Suppressor macrophage (primary cell): Measurements from ENCODE around the gene MPO.
A peak's percentile ranks its signal among the peaks of the same experiment; 100 is the strongest.

Experiments used
- DNase-seq, 4 experiments: peaks; one replicate each; pipeline ENCODE4 v3.0.0-alpha.2; 2020 to 2022

MPO gene

DNA sequence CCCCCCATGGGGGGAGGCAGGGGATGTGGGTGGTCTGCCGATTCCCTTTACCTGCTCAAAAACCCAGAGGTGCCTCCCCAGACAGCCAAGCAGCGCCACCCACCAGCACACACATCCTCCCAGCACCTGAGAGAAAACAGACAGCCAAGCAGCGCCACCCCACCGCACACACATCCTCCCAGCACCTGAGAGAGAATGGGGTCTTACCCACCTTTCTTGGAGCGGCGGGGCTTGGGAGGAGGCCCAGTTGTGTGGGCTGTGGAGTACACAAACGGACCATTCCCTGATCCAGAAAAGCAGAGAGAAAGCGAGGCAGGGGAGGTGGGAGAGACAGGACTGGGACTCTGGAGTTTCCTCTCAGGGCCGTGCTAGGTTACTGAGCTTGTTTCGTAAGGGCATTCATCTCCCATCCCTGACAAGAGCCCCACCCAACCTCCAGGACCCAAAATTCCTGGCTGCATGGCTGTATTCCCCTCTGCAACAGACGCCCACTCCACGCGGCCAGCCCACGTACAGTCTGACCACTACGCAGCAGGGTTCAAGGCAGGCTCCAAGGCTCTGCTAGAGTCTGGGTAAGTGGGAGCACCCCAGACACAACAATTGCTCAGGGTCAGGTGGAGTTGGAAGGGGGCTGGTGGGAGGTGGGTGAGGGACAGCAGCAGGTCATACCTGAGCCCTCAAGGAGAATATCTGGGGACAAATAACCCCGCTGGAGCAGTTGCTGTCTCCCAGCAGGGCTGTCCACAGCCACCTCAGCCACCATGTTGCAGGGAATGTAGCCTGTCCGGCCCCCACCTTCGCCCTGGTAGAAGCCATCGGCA lies 25.6 kb upstream of the MPO start:
- peak in 1 of 4 experiments; percentile 2 for DNase-seq

DNA sequence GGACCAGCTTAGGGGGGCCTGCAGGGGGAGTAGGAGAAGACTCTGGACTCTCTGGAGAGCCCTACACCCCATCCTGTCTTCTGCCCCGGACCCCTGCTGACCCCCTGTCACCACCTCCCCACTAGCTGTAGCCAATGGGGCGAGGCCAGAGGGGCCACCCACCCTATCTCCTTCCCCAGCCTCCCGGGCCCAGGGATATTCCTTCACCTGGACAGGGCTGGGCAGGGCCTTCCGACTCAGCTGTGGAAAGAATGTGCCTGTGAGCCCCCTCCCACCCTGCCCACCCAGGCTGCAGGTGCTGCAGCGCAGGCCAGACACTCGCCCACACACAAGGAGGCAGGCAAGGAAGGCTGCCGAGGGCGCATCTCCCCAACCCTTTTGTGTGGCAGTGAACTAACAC lies 24.9 kb upstream of the MPO start:
- DNase-seq: peak in 1 of 4 experiments; percentile 0

DNA sequence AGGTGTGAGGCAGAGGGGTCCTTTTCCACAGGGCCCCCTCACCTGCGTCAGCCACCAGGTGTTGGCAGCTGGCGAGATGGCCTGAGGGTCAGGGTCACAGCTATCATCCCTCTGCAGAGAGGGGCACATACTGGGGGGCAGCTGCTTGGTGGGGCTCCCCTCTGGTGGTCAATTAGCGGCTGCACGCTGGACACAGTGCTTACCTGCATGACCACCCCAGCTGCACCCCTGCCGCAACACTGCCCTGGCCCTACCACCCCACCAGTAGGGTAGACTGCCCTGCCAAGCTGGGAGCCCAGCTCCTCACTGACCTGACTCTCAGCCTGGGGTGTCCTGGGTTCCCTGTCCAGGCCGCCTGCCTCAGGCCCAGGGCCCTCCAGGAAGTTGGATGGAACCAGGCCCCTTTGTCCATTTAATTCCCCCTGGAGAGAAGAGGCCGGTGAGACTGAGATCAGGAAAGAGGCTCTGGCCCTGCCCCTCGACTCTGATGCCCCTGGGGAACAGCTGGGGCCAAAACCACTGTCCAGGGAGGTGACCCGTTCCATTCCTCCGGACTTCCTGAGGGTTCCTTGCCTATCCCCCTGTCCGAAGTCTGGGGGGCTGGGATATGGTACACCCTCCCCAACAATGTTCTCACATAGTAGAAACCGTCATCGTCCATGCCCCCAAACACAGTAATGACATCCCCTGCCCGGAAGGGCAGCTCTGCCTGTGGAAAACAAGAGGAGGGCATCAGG lies 24.2 kb upstream of the MPO start:
- no peak for DNase-seq

DNA sequence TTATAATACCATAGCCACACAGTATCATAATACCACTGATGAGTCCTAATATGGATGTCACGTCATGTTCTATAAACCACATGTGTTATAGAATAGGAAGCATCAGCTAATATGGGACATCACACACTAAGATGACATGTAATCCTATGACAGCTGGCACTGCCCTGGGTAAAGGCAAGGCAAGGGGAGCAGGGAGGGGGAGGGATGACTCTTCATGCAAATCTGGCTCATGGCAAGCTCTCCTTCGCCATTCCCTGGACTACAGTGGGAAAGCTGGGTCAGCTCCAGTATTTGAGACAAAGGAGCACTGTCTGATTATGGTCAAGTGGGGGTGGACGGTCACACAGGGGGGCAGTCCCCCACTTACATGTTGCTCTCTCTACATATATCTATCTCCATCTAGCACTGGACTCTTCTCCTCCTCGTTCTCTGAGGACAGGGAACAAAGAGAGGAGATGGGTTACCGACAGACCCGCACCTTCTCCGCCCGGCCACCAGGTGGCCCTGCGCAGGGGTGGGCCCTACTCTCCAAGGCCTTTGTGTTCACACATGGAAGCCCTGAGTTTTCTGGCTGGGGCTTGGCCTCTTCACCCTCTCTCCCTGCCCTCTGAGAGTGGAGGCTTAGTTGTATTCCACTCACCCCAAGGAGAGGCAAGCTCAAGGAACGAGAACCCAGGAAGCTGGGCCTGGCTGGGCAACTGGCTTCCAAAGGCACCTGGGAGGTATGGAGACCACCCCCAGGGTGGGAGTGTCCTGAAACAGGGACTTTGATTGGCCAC lies 23.4 kb upstream of the MPO start:
- DNase-seq: peak; percentile 58 to 78 (median 69)

DNA sequence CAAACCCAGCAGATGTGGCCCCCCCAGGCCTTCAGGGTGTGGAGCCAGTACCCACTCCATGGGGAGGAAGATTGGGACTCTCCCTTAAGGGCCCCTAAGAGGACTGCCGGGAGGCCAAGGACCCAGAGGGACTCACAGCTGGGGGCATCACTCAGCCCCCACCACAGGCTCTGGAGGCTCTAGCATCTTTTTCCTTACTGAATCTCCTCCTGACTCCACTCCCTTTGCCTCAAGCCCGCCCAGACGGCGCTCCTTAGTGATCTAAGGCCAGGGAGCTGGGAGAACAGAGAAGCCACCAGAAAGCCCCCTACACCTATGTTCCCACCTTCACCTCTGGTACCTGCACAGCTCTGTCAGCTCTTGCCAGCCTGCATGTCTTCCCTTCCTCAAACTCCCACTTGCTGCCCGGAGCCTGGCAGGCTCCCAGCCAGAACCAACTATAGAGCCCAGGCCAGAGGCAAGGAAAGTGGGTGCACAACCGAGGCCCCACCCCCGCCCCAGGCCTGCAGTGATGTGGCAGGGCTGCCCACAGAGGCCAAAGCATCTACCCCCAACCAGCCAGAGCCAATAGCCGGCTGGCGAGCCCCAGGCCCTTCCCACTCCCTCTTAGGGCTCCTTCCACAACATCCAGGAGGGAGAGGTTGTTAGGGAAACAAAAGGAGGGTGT lies 22.3 kb upstream of the MPO start:
- peak; percentile 46 to 71 (median 62) for DNase-seq

DNA sequence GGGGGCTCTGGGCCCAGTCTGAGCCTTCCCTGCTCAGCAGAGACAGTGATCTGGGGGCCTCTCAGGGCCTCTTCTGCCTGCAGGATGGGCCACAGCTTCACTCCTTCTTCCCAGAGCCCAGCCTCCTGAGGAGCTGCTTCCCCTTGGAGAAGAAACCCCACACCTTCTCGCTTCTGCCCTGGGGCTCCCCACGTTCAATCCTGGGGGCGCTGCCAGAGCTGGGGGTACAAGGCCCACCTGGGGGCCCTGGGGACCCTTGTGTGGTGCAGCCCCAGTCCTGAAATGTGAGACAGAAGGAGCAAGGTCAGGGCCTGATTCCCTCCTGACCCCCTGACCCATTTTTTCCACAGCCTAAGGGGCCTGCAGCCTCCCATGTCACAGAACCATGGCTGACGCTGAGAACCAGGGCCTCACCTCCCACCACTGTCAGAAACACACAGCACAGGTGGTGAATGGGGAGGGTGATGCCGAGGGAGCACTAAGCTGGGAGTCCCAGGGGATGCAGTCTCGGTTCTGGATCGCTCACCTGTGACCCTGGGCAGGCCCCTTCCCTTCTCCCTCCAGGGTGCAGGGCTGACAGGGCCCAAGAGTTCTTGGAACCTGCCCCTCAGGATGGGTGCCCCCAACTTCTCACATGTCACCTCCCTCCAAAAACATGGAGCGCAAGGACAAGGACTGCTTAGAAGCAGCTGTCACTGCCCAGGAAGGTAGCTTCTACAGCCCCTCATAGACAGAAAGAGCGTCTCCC lies 21.6 kb upstream of the MPO start:
- DNase-seq: peak in 1 of 4 experiments; percentile 1

DNA sequence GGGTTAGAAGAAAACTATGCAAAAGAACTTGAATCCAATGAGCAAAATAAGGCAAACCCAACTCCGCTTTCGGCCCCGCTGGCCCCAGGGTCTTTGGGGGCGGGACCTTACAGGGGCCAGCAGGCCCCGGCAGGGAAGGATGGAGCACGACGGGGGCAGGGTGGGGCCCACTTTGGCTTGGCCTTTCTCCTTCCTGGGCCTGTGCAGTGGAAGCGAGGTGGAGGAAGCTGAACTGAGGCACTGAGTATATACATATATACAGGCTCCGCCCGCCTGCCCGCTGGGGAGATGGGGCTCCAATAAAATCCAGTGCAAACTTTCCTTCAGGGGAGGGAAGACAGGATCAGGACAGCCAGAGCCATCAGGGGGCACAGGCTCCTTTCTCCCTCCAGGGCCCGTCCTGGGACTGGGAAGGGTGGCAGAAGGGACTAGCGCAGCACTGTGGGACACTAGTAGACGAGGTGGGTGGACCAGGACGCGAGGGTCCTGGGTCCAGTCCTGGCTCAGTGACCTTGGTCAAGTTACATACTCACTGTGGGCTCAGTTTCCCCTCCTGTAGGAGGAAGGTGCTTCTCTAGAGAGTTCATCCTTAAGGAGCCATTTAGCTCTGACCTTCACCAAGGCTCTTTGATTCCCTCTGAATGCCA lies 20.9 kb upstream of the MPO start:
- DNase-seq: peak in 1 of 4 experiments; percentile 1

DNA sequence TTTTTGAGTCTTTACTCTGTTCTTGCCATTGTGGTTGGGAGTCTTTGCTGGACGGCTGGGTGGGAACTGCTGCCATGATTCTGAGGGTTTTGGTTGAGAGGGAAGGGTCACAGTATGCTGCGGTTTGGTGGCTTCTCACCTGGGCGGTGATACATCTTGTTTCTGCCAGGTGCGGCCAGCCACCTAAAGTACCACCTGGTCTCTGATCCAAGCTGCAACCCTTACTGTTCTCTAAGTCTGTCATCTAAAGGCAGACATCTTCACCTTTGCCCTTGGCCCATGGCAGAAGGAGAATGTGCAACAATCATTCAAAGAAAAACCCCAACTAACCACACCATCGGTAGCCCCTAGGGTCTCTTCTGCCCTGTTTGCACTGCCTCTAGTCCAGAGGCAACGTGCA lies 19.6 kb upstream of the MPO start:
- DNase-seq: peak in 1 of 4 experiments; percentile 1

DNA sequence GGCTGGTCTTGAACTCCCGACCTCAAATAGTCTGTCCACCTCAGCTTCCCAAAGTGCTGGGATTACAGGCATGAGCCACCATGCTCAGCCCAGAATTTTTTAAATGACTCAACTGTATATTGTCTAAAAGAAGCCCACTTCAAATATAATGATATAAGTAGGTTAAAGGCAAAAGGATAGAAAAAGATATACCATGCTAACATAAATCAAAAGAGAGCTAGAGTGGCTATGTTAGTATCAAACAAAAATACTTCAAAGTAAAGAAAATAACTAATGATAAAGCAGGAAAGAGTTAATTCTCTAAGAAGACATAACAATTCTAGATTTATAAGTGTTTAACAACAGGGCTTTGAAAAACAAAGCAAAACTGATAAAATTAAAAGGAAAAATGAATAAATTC lies 13.3 kb upstream of the MPO start:
- DNase-seq: no peak

DNA sequence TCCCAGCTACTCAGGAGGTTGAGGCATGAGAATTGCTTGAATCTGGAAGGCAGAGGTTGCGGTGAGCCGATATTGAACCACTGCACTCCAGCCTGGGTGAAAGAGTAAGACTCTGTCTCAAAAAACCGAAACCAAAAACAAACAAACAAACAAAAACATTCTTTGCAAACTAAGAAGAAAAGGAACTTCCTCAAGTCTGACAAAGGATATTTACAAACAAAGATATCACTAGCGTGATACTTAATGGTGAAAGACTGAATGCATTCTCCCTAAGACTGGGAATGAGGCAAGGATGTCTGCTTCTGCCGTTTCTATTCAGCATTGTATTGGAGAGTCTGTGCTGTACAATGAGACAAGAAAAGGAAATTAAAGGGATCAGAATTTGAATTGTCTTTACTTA lies 10.5 kb upstream of the MPO start:
- peak in 3 of 4 experiments; percentile 11 to 54 (median 36) for DNase-seq

DNA sequence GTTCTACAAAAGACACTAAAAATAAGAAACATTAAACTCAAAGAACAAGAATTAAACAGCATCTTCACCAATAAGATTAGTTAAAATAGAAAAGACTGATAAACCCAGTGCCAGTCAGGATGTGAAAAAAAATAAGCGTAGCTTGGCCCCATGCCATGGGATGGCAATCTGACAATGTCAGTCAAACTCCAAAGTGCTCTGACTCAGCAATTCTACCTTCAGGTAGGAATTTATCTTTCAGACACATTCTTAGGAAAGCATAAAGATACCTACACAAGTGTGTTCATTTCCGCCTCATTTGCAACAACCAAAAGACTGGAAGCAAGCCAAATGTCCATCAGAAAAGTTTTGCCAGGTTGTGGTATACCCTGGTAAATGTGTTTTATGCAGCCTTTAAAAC lies 9.1 kb upstream of the MPO start:
- no peak for DNase-seq

DNA sequence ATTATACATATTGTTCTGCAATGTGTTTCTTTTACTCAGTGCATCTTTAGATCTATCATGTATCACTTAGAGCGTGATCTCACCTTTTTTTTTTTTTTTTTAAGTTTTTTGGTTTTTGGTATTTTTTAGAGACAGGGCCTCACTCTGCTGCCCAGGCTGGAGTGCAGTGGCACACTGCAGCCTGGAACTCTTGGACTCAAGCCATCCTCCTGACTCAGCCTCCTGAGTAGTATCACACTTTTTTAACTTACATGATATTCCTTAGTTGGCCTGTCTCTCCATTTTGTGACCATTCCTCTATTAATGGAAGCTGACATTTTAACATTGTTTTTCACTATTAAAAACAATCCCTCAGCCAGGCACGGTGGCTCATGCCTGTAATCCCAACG lies 4.7 kb upstream of the MPO start:
- DNase-seq: no peak

DNA sequence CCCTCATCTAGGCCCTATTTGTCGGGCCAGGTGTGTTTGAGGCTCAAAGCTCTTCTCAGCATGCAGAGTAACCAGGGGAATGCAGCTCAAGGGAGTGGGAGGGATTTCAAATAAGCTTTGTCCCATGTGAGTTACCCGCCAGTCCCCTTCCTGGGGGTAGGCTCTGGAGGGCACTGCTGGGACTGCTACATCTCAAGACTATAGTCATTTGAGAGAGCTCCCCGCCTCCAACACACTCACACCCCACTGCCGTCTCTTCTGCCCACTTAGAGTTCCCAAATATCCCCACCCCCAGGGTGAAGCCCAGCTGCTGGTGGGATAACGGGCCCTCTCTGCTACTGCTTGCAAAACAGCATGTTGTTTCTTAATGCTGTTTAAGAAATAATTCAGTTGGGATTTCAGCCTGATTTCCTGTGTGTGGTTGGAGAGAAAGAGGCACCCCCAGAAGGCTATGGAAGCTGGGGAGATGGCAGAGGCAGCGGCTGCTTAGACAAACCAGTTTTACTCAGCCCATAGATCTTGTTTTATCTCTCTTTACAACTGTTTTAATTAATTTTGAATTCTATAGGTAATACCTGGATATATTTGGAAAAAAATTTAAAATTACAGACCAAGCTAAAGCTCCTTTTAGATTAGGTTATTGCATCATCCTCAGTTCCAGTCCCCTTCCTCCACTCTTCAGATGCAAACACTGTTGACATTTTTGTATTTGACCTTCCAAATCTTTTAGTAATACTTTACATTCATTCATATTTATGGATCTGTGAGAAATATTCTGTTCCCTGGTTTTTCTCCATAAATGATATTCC lies 4.1 kb upstream of the MPO start:
- peak; percentile 67 to 87 (median 76) for DNase-seq

DNA sequence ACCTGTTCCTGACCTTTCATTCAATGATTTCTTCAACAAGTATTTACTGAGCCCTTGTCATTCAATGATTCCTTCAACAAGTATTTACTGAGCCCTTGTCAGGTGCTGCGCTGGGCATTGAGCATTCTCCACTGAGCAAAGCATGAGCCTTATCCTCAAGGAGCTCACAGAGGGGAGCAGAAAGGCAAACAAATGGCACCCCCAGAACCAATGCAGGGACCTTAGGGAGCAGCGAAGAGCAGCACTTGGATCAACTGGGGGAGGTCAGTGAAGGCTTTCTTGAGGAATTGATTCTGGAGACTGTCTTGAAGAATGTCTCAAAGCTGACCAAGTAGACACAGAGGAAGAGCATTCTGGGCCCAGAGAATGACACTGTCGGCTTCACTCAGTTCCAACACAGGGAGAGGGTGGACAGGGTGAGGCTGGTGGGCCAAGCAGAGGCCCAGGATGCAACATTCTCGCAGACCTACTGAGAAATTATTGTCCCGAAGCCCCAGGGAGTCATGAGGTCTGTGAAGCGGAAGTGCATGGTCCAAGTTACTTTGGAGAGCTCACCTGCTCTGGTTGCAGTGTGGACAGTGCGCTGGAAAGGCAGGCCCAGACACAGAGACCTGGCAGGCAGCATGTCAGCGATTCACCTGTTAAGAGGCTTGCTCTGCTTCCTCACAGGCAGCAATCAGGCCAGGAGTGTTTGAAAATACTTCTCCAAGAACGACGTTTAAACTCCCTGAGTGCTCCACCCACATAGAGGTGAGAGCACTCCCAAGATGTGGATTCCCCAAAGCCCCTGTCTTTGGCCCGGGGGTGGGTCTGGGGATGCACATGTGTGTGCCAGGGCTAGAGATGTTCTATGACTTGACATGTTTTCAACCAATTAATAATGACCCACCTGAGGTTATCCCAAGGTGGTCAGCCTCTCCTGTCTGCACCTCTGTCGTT lies 3.2 kb upstream of the MPO start:
- DNase-seq: no peak

DNA sequence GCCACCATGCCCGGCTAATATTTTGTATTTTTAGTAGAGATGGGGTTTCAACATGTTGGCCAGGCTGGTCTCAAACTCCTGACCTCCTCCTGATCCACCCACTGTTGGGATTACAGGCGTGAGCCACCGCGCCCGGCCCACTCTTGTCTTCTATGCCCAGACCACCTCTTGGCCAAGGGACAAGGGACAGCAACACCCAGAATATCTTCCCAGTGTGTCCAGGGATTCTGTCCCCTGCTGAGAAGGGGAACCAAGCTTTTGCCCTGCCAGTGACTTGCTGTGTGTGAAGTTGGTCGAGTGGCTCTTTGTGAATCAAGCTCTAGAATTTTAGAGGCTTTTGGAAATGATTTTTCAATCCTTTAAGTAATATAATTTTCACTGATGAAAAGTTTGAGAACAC lies 1.7 kb upstream of the MPO start:
- no peak for DNase-seq

DNA sequence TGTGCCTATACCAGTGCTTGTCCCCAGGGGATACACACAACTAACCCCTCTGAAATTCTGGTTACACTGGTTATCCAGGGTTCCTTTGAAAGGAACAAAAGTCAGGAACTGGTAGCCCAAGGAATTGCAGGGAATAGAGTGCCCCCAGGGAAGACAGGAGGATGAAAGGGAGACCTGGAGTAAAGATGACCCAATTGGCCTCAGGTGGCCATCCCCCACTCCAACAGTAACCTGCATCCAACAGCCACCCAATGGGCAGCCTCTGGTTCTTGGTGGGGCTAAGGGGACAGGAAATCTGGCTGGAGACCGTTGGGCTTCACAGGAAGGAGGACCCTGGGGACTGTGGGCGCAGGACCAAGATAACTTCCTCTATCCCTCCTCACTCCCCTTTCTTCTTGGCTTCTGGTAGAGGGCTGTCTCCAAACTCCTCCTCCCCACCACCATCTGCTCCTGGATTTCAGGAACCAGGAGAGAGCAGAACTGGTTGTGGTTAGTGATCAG lies 826 bp upstream of the MPO start:
- DNase-seq: peak in 3 of 4 experiments; percentile 40 to 52 (median 44)

DNA sequence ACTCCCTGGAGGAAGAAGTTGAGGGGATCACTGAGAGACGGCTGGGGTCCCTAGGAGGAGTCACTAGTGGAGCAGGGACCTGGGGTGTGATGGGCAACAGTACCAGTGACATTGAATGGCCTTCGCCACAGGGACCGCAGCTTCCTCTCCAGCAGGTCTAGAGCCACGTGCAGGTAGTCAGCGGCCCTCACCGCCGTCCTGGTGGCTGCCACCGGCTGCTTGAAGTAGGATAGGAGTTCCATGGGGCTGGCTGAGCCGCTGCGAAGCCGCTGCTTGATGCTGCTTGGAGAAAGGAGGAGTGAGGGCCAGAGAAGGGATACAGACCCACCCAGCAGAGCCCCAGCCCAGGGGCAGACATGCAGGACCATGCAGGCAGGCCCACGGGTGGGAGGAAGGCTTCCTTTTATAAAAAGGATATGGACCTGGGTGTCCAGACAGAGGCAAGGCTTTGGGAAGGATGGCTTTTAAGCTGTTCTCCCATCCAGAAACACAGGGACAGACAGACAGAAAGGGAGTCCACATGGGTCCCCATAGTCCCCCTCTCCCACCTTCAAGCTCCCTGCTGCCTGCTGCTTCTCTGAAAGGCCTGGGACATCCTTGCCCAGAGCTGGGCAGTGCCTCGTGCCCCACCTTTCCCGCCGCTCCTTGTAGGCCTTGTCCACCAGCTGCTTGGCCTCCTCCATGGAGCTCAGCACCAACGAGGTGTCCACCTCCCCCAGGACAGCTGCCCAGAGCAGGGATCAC lies 827 bp downstream of the MPO start:
- DNase-seq: no peak

DNA sequence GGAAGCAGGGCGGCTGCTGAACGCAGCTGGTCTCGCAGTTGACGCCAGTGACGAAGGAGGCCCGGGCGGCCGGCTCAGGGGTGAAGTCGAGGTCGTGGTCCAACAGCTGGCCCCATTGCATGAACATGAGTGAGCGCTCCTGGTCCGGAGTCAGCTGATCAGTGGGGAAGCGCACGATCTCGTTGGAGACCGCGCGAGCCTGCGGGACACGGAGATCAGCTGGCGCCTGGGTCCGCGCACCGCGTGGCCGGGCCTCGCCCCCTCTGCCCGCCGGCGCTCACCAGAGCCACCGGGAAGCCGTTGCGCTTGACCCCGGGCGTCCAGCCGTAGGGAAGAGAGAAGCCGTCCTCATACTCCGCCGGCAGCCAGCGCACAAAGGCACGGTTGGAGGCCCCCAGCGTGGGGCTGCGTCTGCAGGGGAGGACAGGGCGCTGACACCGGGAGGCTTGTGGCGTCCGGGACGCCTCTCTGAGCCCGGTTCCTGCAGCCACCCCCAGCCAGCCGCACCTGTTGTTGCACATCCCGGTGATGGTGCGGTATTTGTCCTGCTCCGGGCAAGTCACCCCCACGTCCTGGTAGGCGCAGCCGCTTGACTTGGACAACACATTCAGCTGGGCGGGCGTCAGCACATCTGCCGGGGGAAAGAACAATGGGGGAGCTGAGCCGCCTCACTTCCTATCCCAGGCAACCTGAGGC lies 1.6 kb downstream of the MPO start:
- DNase-seq: peak; percentile 69 to 86 (median 82)
